HG03575 (cell line): ENCODE data around the gene VEGFC.

Experiments used
- ATAC-seq: cut with Tn5 transposase; IDR thresholded peaks from one replicate; pipeline ENCODE4 v1.9.1; 2021; ENCODE audit not compliant: unreplicated experiment, insufficient number of reproducible peaks, low FRiP score; ENCODE audit errors: extremely low read depth

The VEGFC gene

GRCh38 chr4:176800891-176801534 is 8.3 kb upstream of the VEGFC start:
- ATAC-seq = no peak

GRCh38 chr4:176799653-176800052 is 6.9 kb upstream of the VEGFC start:
- ATAC-seq = no peak

- ATAC-seq = no peak
These were observed 5.8 kb upstream of the VEGFC start for GRCh38 chr4:176798540-176798939.

- no peak for ATAC-seq
These were observed 2.7 kb upstream of the VEGFC start for GRCh38 chr4:176795441-176795840.

GRCh38 chr4:176794651-176795050 is 1.9 kb upstream of the VEGFC start:
- ATAC-seq = no peak

- ATAC-seq = no peak
These were observed 1.4 kb upstream of the VEGFC start for GRCh38 chr4:176794151-176794550.

- no peak for ATAC-seq
These were observed 411 bp upstream of the VEGFC start for GRCh38 chr4:176793060-176793605.

GRCh38 chr4:176791591-176792325 is 964 bp downstream of the VEGFC start:
- no peak for ATAC-seq

GRCh38 chr4:176790398-176790797 is 2.3 kb downstream of the VEGFC start:
- no peak for ATAC-seq

GRCh38 chr4:176789955-176790354 is 2.8 kb downstream of the VEGFC start:
- peak; percentile 68 for ATAC-seq

GRCh38 chr4:176788971-176789370 is 3.8 kb downstream of the VEGFC start:
- ATAC-seq = no peak

GRCh38 chr4:176788248-176788647 is 4.5 kb downstream of the VEGFC start:
- ATAC-seq = no peak

GRCh38 chr4:176784816-176785215 is 7.9 kb downstream of the VEGFC start:
- no peak for ATAC-seq

- no peak for ATAC-seq
These were observed 9.9 kb downstream of the VEGFC start for GRCh38 chr4:176782794-176783193.

GRCh38 chr4:176782191-176782590 is 10.5 kb downstream of the VEGFC start:
- no peak for ATAC-seq

- ATAC-seq = no peak
These were observed 11.0 kb downstream of the VEGFC start for GRCh38 chr4:176781739-176782100.

GRCh38 chr4:176780995-176781738 is 11.6 kb downstream of the VEGFC start:
- ATAC-seq = no peak

- ATAC-seq = no peak
These were observed 13.3 kb downstream of the VEGFC start for GRCh38 chr4:176779421-176779820.

- ATAC-seq = no peak
These were observed 14.2 kb downstream of the VEGFC start for GRCh38 chr4:176778491-176778890.

GRCh38 chr4:176778063-176778462 is 14.7 kb downstream of the VEGFC start:
- no peak for ATAC-seq
